Endothelial cell (in vitro differentiated cells): Measurements from ENCODE around the gene CAVIN3. TPM values are rescaled to one million over a fixed set of nuclear protein-coding genes. Genes with fewer than 3 reads are reported as not detected.

Experiments
- DNase-seq: peaks from one replicate; pipeline ENCODE4 v3.0.0; 2021; ENCODE audit warnings: low spot score
- H3K27ac Mint-ChIP-seq: one replicate; pipeline ENCODE4 v1.8.0; 2021; ENCODE audit warnings: mixed read lengths, inconsistent platforms; ENCODE audit not compliant: unreplicated experiment
- H3K27me3 Mint-ChIP-seq: one replicate; pipeline ENCODE4 v1.8.0; 2021; ENCODE audit warnings: mild to moderate bottlenecking, moderate library complexity, mixed read lengths, inconsistent platforms; ENCODE audit not compliant: unreplicated experiment
- H3K36me3 Mint-ChIP-seq: one replicate; pipeline ENCODE4 v1.8.0; 2021; ENCODE audit warnings: mild to moderate bottlenecking, low read depth, mixed read lengths, inconsistent platforms; ENCODE audit not compliant: unreplicated experiment
- H3K4me1 Mint-ChIP-seq: one replicate; pipeline ENCODE4 v1.8.0; 2021; ENCODE audit warnings: mild to moderate bottlenecking, mixed read lengths, inconsistent platforms; ENCODE audit not compliant: unreplicated experiment
- H3K4me3 Mint-ChIP-seq: one replicate; pipeline ENCODE4 v1.8.0; 2021; ENCODE audit warnings: mild to moderate bottlenecking, mixed read lengths, inconsistent platforms; ENCODE audit not compliant: unreplicated experiment
- H3K9me3 Mint-ChIP-seq: one replicate; pipeline ENCODE4 v1.8.0; 2021; ENCODE audit warnings: mixed read lengths, inconsistent platforms; ENCODE audit not compliant: unreplicated experiment
- CTCF ChIP-seq: fragments of 200-600 bp; sonication (generic); IDR thresholded peaks from one replicate; pipeline ENCODE4 v1.5.0; 2021; ENCODE audit warnings: antibody characterized with exemption; ENCODE audit not compliant: unreplicated experiment
- total RNA-seq: library from RNA; stranded (reverse); fragmentation: NEBNext Ultra II Directional; extraction: Animal tissue kit (Norgen Biotek cat#: 25700); gene quantifications from one replicate; pipeline ENCODE4 v1.2.1, GENCODE V29; 2021; ENCODE audit not compliant: unreplicated experiment

Gene CAVIN3
- total RNA-seq, 1 donor from 2014 or later, result 91.0 TPM

GRCh38 chr11:6360183-6360582, 39.9 kb upstream of the CAVIN3 start:
- H3K27me3 Mint-ChIP-seq, result peaks cover 4% of the 10 kb centered on the region
- TF ChIP-seq CTCF, result no peak
- H3K9me3 Mint-ChIP-seq, result no peaks in the 10 kb centered on the region
- peaks cover 2% of the 10 kb centered on the region for H3K4me1 Mint-ChIP-seq
- H3K27ac Mint-ChIP-seq, result no peak overlapping the region
- no peaks in the 10 kb centered on the region for H3K36me3 Mint-ChIP-seq
- no peak for DNase-seq
- no peak overlapping the region for H3K4me3 Mint-ChIP-seq

GRCh38 chr11:6357222-6357621, 36.9 kb upstream of the CAVIN3 start:
- no peaks in the 10 kb centered on the region for H3K9me3 Mint-ChIP-seq

GRCh38 chr11:6356503-6357055, 36.3 kb upstream of the CAVIN3 start:
- H3K4me3 Mint-ChIP-seq, result no peak overlapping the region
- H3K4me1 Mint-ChIP-seq, result peaks cover 15% of the 10 kb centered on the region
- no peaks in the 10 kb centered on the region for H3K36me3 Mint-ChIP-seq
- TF ChIP-seq CTCF, result no peak
- no peak for DNase-seq
- peaks cover 5% of the 10 kb centered on the region for H3K27me3 Mint-ChIP-seq
- no peak overlapping the region for H3K27ac Mint-ChIP-seq
- no peaks in the 10 kb centered on the region for H3K9me3 Mint-ChIP-seq

More at GRCh38 chr11:6357222-6357621, 36.9 kb upstream of the CAVIN3 start:
- peaks cover 5% of the 10 kb centered on the region for H3K27me3 Mint-ChIP-seq
- no peak overlapping the region for H3K4me3 Mint-ChIP-seq
- DNase-seq, result no peak
- peaks cover 15% of the 10 kb centered on the region for H3K4me1 Mint-ChIP-seq
- H3K36me3 Mint-ChIP-seq, result no peaks in the 10 kb centered on the region
- TF ChIP-seq CTCF, result no peak
- no peak overlapping the region for H3K27ac Mint-ChIP-seq

- Mint-ChIP-seq H3K4me3 (no peak overlapping the region), H3K27ac (no peak overlapping the region), H3K9me3 (no peaks in the 10 kb centered on the region), H3K36me3 (no peaks in the 10 kb centered on the region), H3K4me1 (peaks cover 15% of the 10 kb centered on the region), H3K27me3 (peaks cover 3% of the 10 kb centered on the region)
- no peak for TF ChIP-seq CTCF
- no peak for DNase-seq
These were observed 34.6 kb upstream of the CAVIN3 start for GRCh38 chr11:6354651-6355485.
